Transverse colon (tissue), 4 donors: ENCODE results near the gene IFT88. TPM values are rescaled to one million over a fixed set of nuclear protein-coding genes. Genes with fewer than 3 reads are reported as not detected.
A peak's percentile ranks its signal among the peaks of the same experiment; 100 is the strongest.

Source experiments
- DNase-seq: peaks from one replicate; pipeline ENCODE4 v3.0.0-alpha.2; 2019
- H3K27ac ChIP-seq, 4 donors: fragments of 200-600 bp; sonication (generic); 2 replicates each; pipeline ENCODE4 v1.5.1; 2016 to 2018; ENCODE audit warnings: inconsistent platforms in 4 of 4
- H3K27me3 ChIP-seq: fragments of 200-600 bp; sonication (generic); 2 replicates; pipeline ENCODE4 v1.5.1; 2017; ENCODE audit warnings: inconsistent platforms
- H3K36me3 ChIP-seq, 4 donors: fragments of 200-600 bp; sonication (generic); 2 replicates each; pipeline ENCODE4 v1.5.1; 2017 to 2019; ENCODE audit warnings: inconsistent platforms in 4 of 4
- H3K4me1 ChIP-seq, 4 donors: fragments of 200-600 bp; sonication (generic); 2 replicates each; pipeline ENCODE4 v1.5.1; 2017 to 2020; ENCODE audit warnings: inconsistent platforms in 4 of 4
- H3K4me3 ChIP-seq, 4 donors: fragments of 200-600 bp; sonication (generic); 1 replicate in 1 of 4; 2 replicates in 3 of 4; pipeline versions ENCODE4 v1.5.1 to v1.6.1; 2017 to 2019; ENCODE audit warnings: inconsistent platforms in 4 of 4
- H3K9me3 ChIP-seq, 2 donors: fragments of 200-600 bp; sonication (generic); 2 replicates each; pipeline ENCODE4 v1.5.1; 2017 to 2019; ENCODE audit warnings: inconsistent platforms in 2 of 2
- CTCF ChIP-seq, 5 experiments: fragments of 200-600 bp in 3 of 5; fragments of 450-650 bp in 2 of 5; sonication (generic) in 3 of 5; IDR thresholded peaks; 1 replicate in 2 of 5; 2 replicates in 3 of 5; pipeline ENCODE4 v1.5.1; 2016 to 2017; ENCODE audit warnings: antibody characterized with exemption in 5 of 5, inconsistent platforms in 3 of 5, mild to moderate bottlenecking in 2 of 5, moderate library complexity in 1 of 5
- EP300 ChIP-seq: sonication (generic); formaldehyde crosslinking; IDR thresholded peaks from one replicate; pipeline ENCODE4 v1.6.1; 2017; ENCODE audit warnings: antibody characterized with exemption, low read depth
- POLR2A ChIP-seq: fragments of 450-650 bp; IDR thresholded peaks from one replicate; pipeline ENCODE4 v1.6.1; 2016; ENCODE audit warnings: antibody characterized with exemption, mild to moderate bottlenecking, moderate library complexity
- POLR2AphosphoS5 ChIP-seq, 3 donors: sonication (generic); formaldehyde crosslinking; IDR thresholded peaks; one replicate each; pipeline ENCODE4 v1.6.1; 2016; ENCODE audit warnings: antibody characterized with exemption in 3 of 3
- WGBS, 2 donors: methylation state at CpG; one replicate each; pipeline ENCODE4 v1.1.5; 2018; ENCODE audit warnings: low coverage in 1 of 2; 5-methylcytosine and 5-hydroxymethylcytosine counted together
- in situ Hi-C, 4 donors: fragments of 200-750 bp; cut with MboI; loops; one replicate each; pipeline versions ENCODE4 v1.15.0 to v1.15.1; 2017; ENCODE audit warnings: low sequenced_read_pairs in 3 of 4, low pct_ligation_motif_present in 1 of 4, low pct_unique_long_range_greater_than_20kb in 1 of 4
- intact Hi-C: fragments of 100-400 bp; cut with DNase I; formaldehyde crosslinking; loops from one replicate; pipeline ENCODE4 v1.15.1; 2023; ENCODE audit warnings: low total_unique reads
- total RNA-seq, 4 donors: library from RNA; depleted of rRNA; stranded (reverse); fragments of >200 nt; gene quantifications; one replicate each; pipeline ENCODE4 v1.1.0, GENCODE V29; 2016

Gene IFT88
- total RNA-seq, 4 donors from 2014 or later = 3.4 to 22.9 (median 16.6) TPM

DNA sequence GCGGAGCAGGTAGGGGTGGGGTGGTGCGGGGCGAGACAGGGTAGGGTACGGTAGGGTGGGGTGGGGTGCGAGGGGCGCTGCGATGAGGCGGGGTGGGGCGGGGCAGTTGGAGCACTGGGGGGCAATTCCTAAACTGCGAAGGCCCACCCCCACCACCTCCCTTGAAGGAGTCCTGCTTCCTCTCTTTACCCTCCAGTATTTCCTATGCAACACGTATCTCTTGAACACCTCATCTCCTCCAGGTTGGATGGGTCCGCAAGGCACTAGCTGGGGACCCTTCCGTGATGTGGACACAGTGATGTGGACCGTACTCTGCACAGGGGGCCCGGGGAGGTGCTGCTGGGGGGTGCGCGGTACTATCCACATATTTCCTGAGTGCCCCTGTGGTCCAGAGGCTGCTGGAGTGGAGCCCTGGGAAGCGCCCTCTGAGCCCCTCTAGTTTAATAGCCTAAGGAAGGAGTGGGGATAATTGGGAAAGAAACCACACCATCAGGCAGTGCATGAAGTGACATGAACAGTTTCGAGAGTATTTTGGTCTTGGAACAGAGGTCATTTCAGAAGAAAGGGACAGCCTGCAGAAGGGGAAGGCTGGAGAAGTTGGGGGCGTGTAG is 137.6 kb downstream of the IFT88 start:
- 43 to 75% methylated on average over 3 to 14 of the region's 20 CpGs for WGBS, 2 donors
- peaks cover 25% of the 10 kb centered on the region for H3K27me3 ChIP-seq
- no peaks in the 10 kb centered on the region for H3K9me3 ChIP-seq
- H3K36me3 ChIP-seq = no peaks in the 10 kb centered on the region
- no peak for DNase-seq
- TF ChIP-seq POLR2A = no peak
- TF ChIP-seq EP300 = no peak
- TF ChIP-seq CTCF (IDR thresholded peaks at IDR 0.05) = no peak
- no peak for TF ChIP-seq POLR2AphosphoS5 (IDR thresholded peaks at IDR 0.05)
- peak overlapping the region; percentile 2 to 55 (median 40) for H3K27ac ChIP-seq
- peak overlapping the region in 3 of 4 donors; percentile 40 to 66 (median 45) for H3K4me3 ChIP-seq
- in situ Hi-C loops (loop anchor here in 3 of 4 donors (10.0 to 25.0 kb wide), 5 partner anchors 108 to 383 kb away; partner anchors contain the start of gene XPO4 (in 2 of the 3)), intact Hi-C loops (no loop called here)
- H3K4me1 ChIP-seq = peaks cover 0 to 16% (median 12%) of the 10 kb centered on the region in 4 donors

GRCh38 chr13:20706661-20707060 is 139.7 kb downstream of the IFT88 start:
- in situ Hi-C loops = loop anchor here in 3 of 4 donors (10.0 to 25.0 kb wide), 5 partner anchors 106 to 381 kb away; partner anchors contain the start of gene XPO4 (in 2 of the 3)
- DNase-seq = no peak
- H3K9me3 ChIP-seq = no peaks in the 10 kb centered on the region
- TF ChIP-seq POLR2AphosphoS5 (IDR thresholded peaks at IDR 0.05) (no peak), CTCF (IDR thresholded peaks at IDR 0.05) (no peak), EP300 (no peak), POLR2A (no peak)
- WGBS, 2 donors = 96% methylated on average over 4 of the region's 5 CpGs; no CpG with 5 or more reads in 1 of the 2 donors
- no peaks in the 10 kb centered on the region for H3K36me3 ChIP-seq
- H3K27ac ChIP-seq = no peak overlapping the region
- intact Hi-C loops = no loop called here
- H3K4me3 ChIP-seq = no peak overlapping the region
- H3K4me1 ChIP-seq = peaks cover 0 to 16% (median 12%) of the 10 kb centered on the region in 4 donors
- peaks cover 5% of the 10 kb centered on the region for H3K27me3 ChIP-seq

- Histone ChIP-seq H3K9me3 (no peaks in the 10 kb centered on the region), H3K27me3 (peaks cover under 1% of the 10 kb centered on the region), H3K4me1 (peaks cover 0 to 13% (median 12%) of the 10 kb centered on the region in 4 donors), H3K4me3 (no peak overlapping the region), H3K36me3 (no peaks in the 10 kb centered on the region), H3K27ac (no peak overlapping the region)
- intact Hi-C loops (no loop called here), in situ Hi-C loops (loop anchor here in 3 of 4 donors (10.0 to 25.0 kb wide), 5 partner anchors 104 to 379 kb away; partner anchors contain the start of gene XPO4 (in 2 of the 3))
- DNase-seq = no peak
- WGBS, 2 donors = 76% methylated on average over 2 of the region's 2 CpGs; no CpG with 5 or more reads in 1 of the 2 donors
- TF ChIP-seq CTCF (IDR thresholded peaks at IDR 0.05) = no peak
- no peak for TF ChIP-seq EP300
- TF ChIP-seq POLR2A = no peak
- no peak for TF ChIP-seq POLR2AphosphoS5 (IDR thresholded peaks at IDR 0.05)
These were observed 141.3 kb downstream of the IFT88 start for GRCh38 chr13:20708216-20708615.

DNA sequence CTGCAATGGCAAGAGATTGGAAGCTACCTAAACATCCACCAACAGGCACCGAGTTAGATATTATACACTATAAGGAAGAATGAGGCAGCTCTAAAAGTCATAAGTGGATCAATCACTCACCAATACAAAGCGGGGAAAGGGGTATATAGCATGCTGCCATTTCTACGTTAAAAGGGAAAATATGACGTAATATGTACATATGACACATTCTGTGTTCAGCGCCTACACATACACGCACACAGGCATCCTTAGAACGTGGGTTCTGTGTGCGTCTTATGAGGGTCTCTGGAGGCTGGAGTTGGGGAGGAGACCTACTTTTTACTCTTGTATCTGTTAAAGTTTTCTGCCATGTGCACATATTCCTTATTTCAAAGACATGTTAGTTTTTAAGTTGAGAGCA is 142.4 kb downstream of the IFT88 start:
- H3K27me3 ChIP-seq = peaks cover 5% of the 10 kb centered on the region
- no peak for DNase-seq
- H3K4me1 ChIP-seq = peaks cover 0 to 14% (median 13%) of the 10 kb centered on the region in 4 donors
- in situ Hi-C loops (loop anchor here in 3 of 4 donors (10.0 to 25.0 kb wide), 5 partner anchors 103 to 378 kb away; partner anchors contain the start of gene XPO4 (in 2 of the 3)), intact Hi-C loops (no loop called here)
- 89 to 96% methylated on average over 8 of the region's 8 CpGs for WGBS, 2 donors
- no peaks in the 10 kb centered on the region for H3K9me3 ChIP-seq
- H3K27ac ChIP-seq = no peak overlapping the region
- no peak overlapping the region for H3K4me3 ChIP-seq
- H3K36me3 ChIP-seq = no peaks in the 10 kb centered on the region
- TF ChIP-seq EP300 (no peak), POLR2AphosphoS5 (IDR thresholded peaks at IDR 0.05) (no peak), CTCF (IDR thresholded peaks at IDR 0.05) (no peak), POLR2A (no peak)
